OCI-LY1 (cell line): Measurements from ENCODE around the gene ARL15.

Experiments used
- EZH2 ChIP-seq: fragments of 200-600 bp; sonication (generic), shearing (Covaris generic); IDR thresholded peaks from 2 replicates; pipeline ENCODE4 v1.8.0; 2017; ENCODE audit warnings: borderline replicate concordance, mixed run types, mild to moderate bottlenecking, antibody characterized with exemption, low read length, moderate library complexity, mixed read lengths
- TF ChIP-seq, protein P1 (sequence below): fragments of 200-600 bp; sonication (generic), shearing (Covaris generic); IDR thresholded peaks from 2 replicates; pipeline ENCODE4 v1.5.1; 2017; ENCODE audit warnings: mild to moderate bottlenecking, antibody characterized with exemption, low read length, moderate library complexity, mixed read lengths

DNA sequence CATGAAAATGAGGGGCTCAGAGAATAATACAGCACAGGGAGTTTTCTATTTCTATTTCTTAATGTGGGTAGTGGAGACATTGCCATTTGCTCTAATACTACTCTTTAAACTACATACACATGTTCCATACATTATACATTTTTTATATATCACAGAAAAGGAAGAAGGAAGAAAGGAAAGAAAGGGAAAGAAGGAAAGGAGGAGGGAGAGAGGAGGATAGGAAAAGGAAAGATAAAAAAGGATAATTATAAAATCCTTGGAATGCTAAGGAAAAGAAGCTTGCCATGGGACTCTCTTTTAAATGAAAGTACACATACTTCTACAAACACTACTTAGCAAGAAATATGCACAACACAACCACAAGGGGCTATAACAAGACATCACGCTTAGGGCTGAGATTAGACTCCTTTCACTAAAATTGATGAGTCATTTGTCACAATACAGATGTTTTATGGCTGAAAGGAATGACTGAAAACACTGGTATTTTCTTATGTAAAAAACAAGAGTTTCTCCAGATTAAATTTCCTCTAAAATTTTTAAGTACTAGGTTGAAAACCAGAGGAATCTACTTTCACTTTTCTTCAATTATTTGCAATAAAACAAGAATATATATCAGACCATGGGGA, 219.8 kb downstream of the ARL15 start:
- TF ChIP-seq, protein P1, sequence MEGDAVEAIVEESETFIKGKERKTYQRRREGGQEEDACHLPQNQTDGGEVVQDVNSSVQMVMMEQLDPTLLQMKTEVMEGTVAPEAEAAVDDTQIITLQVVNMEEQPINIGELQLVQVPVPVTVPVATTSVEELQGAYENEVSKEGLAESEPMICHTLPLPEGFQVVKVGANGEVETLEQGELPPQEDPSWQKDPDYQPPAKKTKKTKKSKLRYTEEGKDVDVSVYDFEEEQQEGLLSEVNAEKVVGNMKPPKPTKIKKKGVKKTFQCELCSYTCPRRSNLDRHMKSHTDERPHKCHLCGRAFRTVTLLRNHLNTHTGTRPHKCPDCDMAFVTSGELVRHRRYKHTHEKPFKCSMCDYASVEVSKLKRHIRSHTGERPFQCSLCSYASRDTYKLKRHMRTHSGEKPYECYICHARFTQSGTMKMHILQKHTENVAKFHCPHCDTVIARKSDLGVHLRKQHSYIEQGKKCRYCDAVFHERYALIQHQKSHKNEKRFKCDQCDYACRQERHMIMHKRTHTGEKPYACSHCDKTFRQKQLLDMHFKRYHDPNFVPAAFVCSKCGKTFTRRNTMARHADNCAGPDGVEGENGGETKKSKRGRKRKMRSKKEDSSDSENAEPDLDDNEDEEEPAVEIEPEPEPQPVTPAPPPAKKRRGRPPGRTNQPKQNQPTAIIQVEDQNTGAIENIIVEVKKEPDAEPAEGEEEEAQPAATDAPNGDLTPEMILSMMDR = no peak
- TF ChIP-seq EZH2 = no peak
